Neural progenitor cell (in vitro differentiated cells): ENCODE results near the gene CCDC6.

Source experiments
- CTCF ChIP-seq: fragments of 200-600 bp; sonication (generic); IDR thresholded peaks from 2 replicates; pipeline ENCODE4 v1.5.1; 2017; ENCODE audit warnings: antibody characterized with exemption, mild to moderate bottlenecking
- EZH2 ChIP-seq: fragments of 200-600 bp; sonication (generic); IDR thresholded peaks from 2 replicates; pipeline ENCODE4 v1.6.1; 2017; ENCODE audit warnings: antibody characterized with exemption, mild to moderate bottlenecking, moderate library complexity

- no peak for TF ChIP-seq CTCF
- TF ChIP-seq EZH2: no peak
These were observed 91.5 kb downstream of the CCDC6 start for GRCh38 chr10:59814878-59815277.
